ENCODE measurements around the gene SAFB. TPM values are rescaled to one million over a fixed set of nuclear protein-coding genes. Genes with fewer than 3 reads are reported as not detected.
A peak's percentile ranks its signal among the peaks of the same experiment; 100 is the strongest.

SAFB gene
- total and polyA plus RNA-seq, 2 of the 13 experiments (the other 11 are each of a cell fraction or from before 2014, with no cell fraction given), result 21.0 to 28.4 TPM

GRCh38 chr19:5680437-5681368 lies 57.8 kb downstream of the SAFB start, which contains the start of the genes HSD11B1L and MICOS13 (continued):
- TF ChIP-seq TIGD3 (CRISPR knock-in tag; IDR thresholded peaks at IDR 0.05; ENCODE audit: borderline replicate concordance) (no peak), JUNB (CRISPR knock-in tag; IDR thresholded peaks at IDR 0.05; ENCODE audit: borderline replicate concordance) (no peak), KDM3A (CRISPR knock-in tag; IDR thresholded peaks at IDR 0.05; ENCODE audit: low read depth) (0 out of 2 replicates have a peak, but pooled peaks have one; percentile 17), NR2C2 (CRISPR knock-in tag; IDR thresholded peaks at IDR 0.05; ENCODE audit: borderline replicate concordance) (peak; percentile 92), NCOA1 (CRISPR knock-in tag; IDR thresholded peaks at IDR 0.05) (no peak), ZFYVE20 (CRISPR knock-in tag; IDR thresholded peaks at IDR 0.05; ENCODE audit: borderline replicate concordance, low read depth) (no peak), THRA (CRISPR knock-in tag; IDR thresholded peaks at IDR 0.05; ENCODE audit: borderline replicate concordance) (peak; percentile 43; the same call in 1 of the 2 replicates), HMGXB3 (CRISPR knock-in tag; IDR thresholded peaks at IDR 0.05; ENCODE audit: borderline replicate concordance) (0 out of 2 replicates have a peak, but pooled peaks have one; percentile 26), CTCF (CRISPR knock-in tag; IDR thresholded peaks at IDR 0.05) (peak; percentile 19; the same call in 1 of the 2 replicates), ZNF160 (CRISPR knock-in tag; IDR thresholded peaks at IDR 0.05) (no peak), SP1 (IDR thresholded peaks at IDR 0.05) (no peak), SP1 (CRISPR knock-in tag; IDR thresholded peaks at IDR 0.05) (peak; percentile 78), CREB3 (CRISPR knock-in tag; IDR thresholded peaks at IDR 0.05) (no peak), ZBTB3 (CRISPR knock-in tag; IDR thresholded peaks at IDR 0.05; ENCODE audit: borderline replicate concordance, low read depth) (no peak), HDAC1 (CRISPR knock-in tag; IDR thresholded peaks at IDR 0.05) (peak; percentile 88), RAD51 (IDR thresholded peaks at IDR 0.05; ENCODE audit: borderline replicate concordance) (peak; percentile 95), ZNF776 (CRISPR knock-in tag; IDR thresholded peaks at IDR 0.05) (no peak), ZNF235 (CRISPR knock-in tag; IDR thresholded peaks at IDR 0.05; ENCODE audit: borderline replicate concordance) (0 out of 2 replicates have a peak, but pooled peaks have one; percentile 37)
